ENCODE results near the gene ACOT6.
A peak's percentile ranks its signal among the peaks of the same experiment; 100 is the strongest.

Gene ACOT6

GRCh38 chr14:73610687-73611086 lies 1.6 kb upstream of the ACOT6 start:
- TF ChIP-seq EZH2 (IDR thresholded peaks at IDR 0.05; ENCODE audit: borderline replicate concordance, low read length), result no peak
- TF ChIP-seq, protein P1, sequence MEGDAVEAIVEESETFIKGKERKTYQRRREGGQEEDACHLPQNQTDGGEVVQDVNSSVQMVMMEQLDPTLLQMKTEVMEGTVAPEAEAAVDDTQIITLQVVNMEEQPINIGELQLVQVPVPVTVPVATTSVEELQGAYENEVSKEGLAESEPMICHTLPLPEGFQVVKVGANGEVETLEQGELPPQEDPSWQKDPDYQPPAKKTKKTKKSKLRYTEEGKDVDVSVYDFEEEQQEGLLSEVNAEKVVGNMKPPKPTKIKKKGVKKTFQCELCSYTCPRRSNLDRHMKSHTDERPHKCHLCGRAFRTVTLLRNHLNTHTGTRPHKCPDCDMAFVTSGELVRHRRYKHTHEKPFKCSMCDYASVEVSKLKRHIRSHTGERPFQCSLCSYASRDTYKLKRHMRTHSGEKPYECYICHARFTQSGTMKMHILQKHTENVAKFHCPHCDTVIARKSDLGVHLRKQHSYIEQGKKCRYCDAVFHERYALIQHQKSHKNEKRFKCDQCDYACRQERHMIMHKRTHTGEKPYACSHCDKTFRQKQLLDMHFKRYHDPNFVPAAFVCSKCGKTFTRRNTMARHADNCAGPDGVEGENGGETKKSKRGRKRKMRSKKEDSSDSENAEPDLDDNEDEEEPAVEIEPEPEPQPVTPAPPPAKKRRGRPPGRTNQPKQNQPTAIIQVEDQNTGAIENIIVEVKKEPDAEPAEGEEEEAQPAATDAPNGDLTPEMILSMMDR (IDR thresholded peaks at IDR 0.05; ENCODE audit: low read length), result no peak
- H3K27ac ChIP-seq (ENCODE audit: low read depth, low read length, poor library complexity, severe bottlenecking), result no peak overlapping the region
- H3K9ac ChIP-seq (ENCODE audit: low read length), result no peak overlapping the region
- no peaks in the 10 kb centered on the region for H3F3A ChIP-seq (ENCODE audit: insufficient read depth, low read length)
- H3K4me2 ChIP-seq (ENCODE audit: low read length), result no peak overlapping the region
- no peaks in the 10 kb centered on the region for H3K79me2 ChIP-seq (ENCODE audit: insufficient read depth, low read length)
- no peak overlapping the region for H3K4me3 ChIP-seq (ENCODE audit: low read depth, low read length, poor library complexity, severe bottlenecking)
- no peak overlapping the region for H2AFZ ChIP-seq (ENCODE audit: low read length)
- peaks cover 10% of the 10 kb centered on the region for H3K4me1 ChIP-seq (ENCODE audit: insufficient read depth, low read length, severe bottlenecking)
- no peaks in the 10 kb centered on the region for H4K20me1 ChIP-seq (ENCODE audit: insufficient read depth, low read length)
- H3K36me3 ChIP-seq (ENCODE audit: insufficient read depth, low read length), result no peaks in the 10 kb centered on the region; the same call in 1 of the 2 replicates
- 0 out of 2 replicates have a peak, but pooled peaks cover 3% of the 10 kb centered on the region for H3K9me3 ChIP-seq (ENCODE audit: low read length)
- H3K27me3 ChIP-seq (ENCODE audit: insufficient read depth, low read length), result peaks cover 22% of the 10 kb centered on the region; the same call in 1 of the 2 replicates
- no peaks in the 10 kb centered on the region for H3K9me2 ChIP-seq (ENCODE audit: low read depth, low read length)

GRCh38 chr14:73613046-73613383 lies 698 bp downstream of the ACOT6 start:
- Histone ChIP-seq H3F3A (ENCODE audit: insufficient read depth, low read length) (no peaks in the 10 kb centered on the region), H3K36me3 (ENCODE audit: insufficient read depth, low read length) (no peaks in the 10 kb centered on the region), H3K9me3 (ENCODE audit: low read length) (no peaks in the 10 kb centered on the region), H2AFZ (ENCODE audit: low read length) (no peak overlapping the region), H3K9me2 (ENCODE audit: low read depth, low read length) (no peaks in the 10 kb centered on the region), H3K4me3 (ENCODE audit: low read depth, low read length, poor library complexity, severe bottlenecking) (peak overlapping the region; percentile 66), H3K27ac (ENCODE audit: low read depth, low read length, poor library complexity, severe bottlenecking) (no peak overlapping the region), H4K20me1 (ENCODE audit: insufficient read depth, low read length) (no peaks in the 10 kb centered on the region), H3K9ac (ENCODE audit: low read length) (no peak overlapping the region; the same call in 1 of the 2 replicates), H3K27me3 (ENCODE audit: insufficient read depth, low read length) (peaks cover 16% of the 10 kb centered on the region; the same call in 1 of the 2 replicates), H3K4me2 (ENCODE audit: low read length) (peak overlapping the region; percentile 76), H3K79me2 (ENCODE audit: insufficient read depth, low read length) (no peaks in the 10 kb centered on the region), H3K4me1 (ENCODE audit: insufficient read depth, low read length, severe bottlenecking) (peaks cover 10% of the 10 kb centered on the region)
- no peak for TF ChIP-seq EZH2 (IDR thresholded peaks at IDR 0.05; ENCODE audit: borderline replicate concordance, low read length)
- TF ChIP-seq, protein P1 (IDR thresholded peaks at IDR 0.05; ENCODE audit: low read length), result no peak

- no peak overlapping the region for H2AFZ ChIP-seq (ENCODE audit: low read length)
Observed at GRCh38 chr14:73613419-73613963, 1.2 kb downstream of the ACOT6 start.

More at GRCh38 chr14:73613419-73613963, 1.2 kb downstream of the ACOT6 start:
- H3K4me1 ChIP-seq (ENCODE audit: insufficient read depth, low read length, severe bottlenecking), result peaks cover 10% of the 10 kb centered on the region
- no peaks in the 10 kb centered on the region for H3K9me3 ChIP-seq (ENCODE audit: low read length)
- H3K9me2 ChIP-seq (ENCODE audit: low read depth, low read length), result no peaks in the 10 kb centered on the region
- H3K36me3 ChIP-seq (ENCODE audit: insufficient read depth, low read length), result no peaks in the 10 kb centered on the region
- no peaks in the 10 kb centered on the region for H3K79me2 ChIP-seq (ENCODE audit: insufficient read depth, low read length)
- no peak overlapping the region for H3K9ac ChIP-seq (ENCODE audit: low read length)
- no peak overlapping the region for H3K4me2 ChIP-seq (ENCODE audit: low read length)
- no peaks in the 10 kb centered on the region for H3F3A ChIP-seq (ENCODE audit: insufficient read depth, low read length)
- no peak overlapping the region for H3K4me3 ChIP-seq (ENCODE audit: low read depth, low read length, poor library complexity, severe bottlenecking)
- TF ChIP-seq, protein P1 (IDR thresholded peaks at IDR 0.05; ENCODE audit: low read length), result no peak
- no peak for TF ChIP-seq EZH2 (IDR thresholded peaks at IDR 0.05; ENCODE audit: borderline replicate concordance, low read length)
- no peaks in the 10 kb centered on the region for H4K20me1 ChIP-seq (ENCODE audit: insufficient read depth, low read length)
- peaks cover 16% of the 10 kb centered on the region; the same call in 1 of the 2 replicates for H3K27me3 ChIP-seq (ENCODE audit: insufficient read depth, low read length)
- no peak overlapping the region for H3K27ac ChIP-seq (ENCODE audit: low read depth, low read length, poor library complexity, severe bottlenecking)

Data from OCI-LY1 (cell line).